Islet precursor cell (in vitro differentiated cells): ENCODE data around the gene TOM1L2.

Experiments
- DNase-seq: peaks from one replicate; pipeline ENCODE4 v3.0.0-alpha.2; 2018

Gene TOM1L2

GRCh38 chr17:17830269-17830567 is 142.0 kb downstream of the TOM1L2 start:
- DNase-seq: no peak

GRCh38 chr17:17827826-17828621 is 144.2 kb downstream of the TOM1L2 start:
- DNase-seq: no peak

GRCh38 chr17:17826942-17827785 is 145.0 kb downstream of the TOM1L2 start:
- DNase-seq: no peak

- no peak for DNase-seq
These were observed 145.9 kb downstream of the TOM1L2 start for GRCh38 chr17:17826342-17826713.

- DNase-seq: peak; percentile 80
These were observed 147.2 kb downstream of the TOM1L2 start for GRCh38 chr17:17824783-17825614.

- DNase-seq: no peak
These were observed 147.9 kb downstream of the TOM1L2 start for GRCh38 chr17:17824119-17824782.

GRCh38 chr17:17823433-17824118 is 148.6 kb downstream of the TOM1L2 start:
- peak; percentile 97 for DNase-seq

- DNase-seq: no peak
These were observed 149.6 kb downstream of the TOM1L2 start for GRCh38 chr17:17822616-17823015.

- DNase-seq: no peak
These were observed 150.0 kb downstream of the TOM1L2 start for GRCh38 chr17:17822189-17822588.

- DNase-seq: no peak
These were observed 151.6 kb downstream of the TOM1L2 start for GRCh38 chr17:17820463-17821158.

- DNase-seq: no peak
These were observed 152.2 kb downstream of the TOM1L2 start for GRCh38 chr17:17820046-17820445.

GRCh38 chr17:17819561-17819995 is 152.6 kb downstream of the TOM1L2 start:
- DNase-seq: peak; percentile 97

- DNase-seq: no peak
These were observed 153.1 kb downstream of the TOM1L2 start for GRCh38 chr17:17819111-17819510.

- DNase-seq: no peak
These were observed 154.1 kb downstream of the TOM1L2 start for GRCh38 chr17:17818088-17818526.

GRCh38 chr17:17817552-17817947 is 154.7 kb downstream of the TOM1L2 start:
- DNase-seq: no peak

GRCh38 chr17:17816831-17817551 is 155.2 kb downstream of the TOM1L2 start:
- DNase-seq: no peak

- DNase-seq: no peak
These were observed 155.9 kb downstream of the TOM1L2 start for GRCh38 chr17:17816240-17816814.

GRCh38 chr17:17815436-17816200 is 156.6 kb downstream of the TOM1L2 start:
- no peak for DNase-seq

- no peak for DNase-seq
These were observed 157.2 kb downstream of the TOM1L2 start for GRCh38 chr17:17815062-17815406.
